Measurements from ENCODE around the gene SIRT4. TPM values are rescaled to one million over a fixed set of nuclear protein-coding genes. Genes with fewer than 3 reads are reported as not detected.

SIRT4 gene
- polyA plus RNA-seq, 6 donors from 2014 or later = 1.3 to 4.3 (median 1.4) TPM

DNA sequence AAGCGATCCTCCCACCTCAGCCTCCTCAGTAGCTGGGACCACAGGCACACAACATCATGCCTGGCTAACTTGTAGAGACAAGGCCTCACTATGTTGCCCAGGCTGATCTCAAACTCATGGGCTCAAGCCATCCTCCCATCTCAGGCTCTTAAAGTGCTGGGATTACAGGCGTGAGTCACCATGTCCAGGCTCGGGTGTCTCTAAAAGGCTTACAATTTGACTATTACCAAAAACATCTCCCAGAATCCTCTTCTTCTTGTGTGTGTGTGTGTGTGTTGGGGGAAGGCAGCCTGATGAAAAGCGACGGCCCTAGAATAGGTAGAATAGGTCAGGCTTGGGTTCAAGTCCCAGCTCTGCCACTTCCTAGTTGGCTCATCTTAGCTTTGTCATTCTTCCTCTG lies 50.0 kb downstream of the SIRT4 start:
- peak overlapping the region in 2 of 6 donors; percentile 68 to 90 for H3K27ac Mint-ChIP-seq
- no peak overlapping the region for H3K4me3 Mint-ChIP-seq
- no peaks in the 10 kb centered on the region for H3K9me3 Mint-ChIP-seq
- no peaks in the 10 kb centered on the region for H3K36me3 Mint-ChIP-seq
- peaks cover 0 to 3% (median 0%) of the 10 kb centered on the region in 3 donors for H3K4me1 Mint-ChIP-seq
- ATAC-seq (ENCODE audit: low read depth in 2 of 2) = no peak
- DNase-seq = no peak
- H3K27me3 Mint-ChIP-seq = peaks cover 21 to 52% (median 40%) of the 10 kb centered on the region in 3 donors

DNA sequence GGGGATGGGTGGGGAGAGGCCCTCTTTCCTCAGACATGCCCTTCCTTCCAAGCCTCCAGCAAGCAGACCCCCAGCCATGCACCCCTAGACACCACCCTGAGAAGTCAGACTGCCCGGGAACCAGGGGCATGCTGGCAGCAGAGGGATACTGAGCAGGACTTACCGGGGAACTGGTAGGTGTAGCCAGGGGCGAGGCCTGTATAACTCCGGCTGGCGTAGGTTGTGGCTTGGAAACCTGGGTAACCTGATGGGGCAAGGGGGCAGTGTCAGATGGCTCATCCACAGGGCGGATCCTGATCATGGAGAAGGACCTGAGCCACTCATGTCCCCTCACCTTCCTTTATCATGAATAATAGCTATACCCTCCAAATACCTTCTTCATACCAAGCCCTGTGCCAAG lies 51.0 kb downstream of the SIRT4 start:
- no peak for ATAC-seq (ENCODE audit: low read depth in 2 of 2)
- Mint-ChIP-seq H3K4me3 (no peak overlapping the region), H3K27ac (peak overlapping the region in 1 of 6 donors; percentile 49), H3K4me1 (peaks cover 0 to 3% (median 0%) of the 10 kb centered on the region in 3 donors), H3K9me3 (no peaks in the 10 kb centered on the region), H3K27me3 (peaks cover 31 to 53% (median 43%) of the 10 kb centered on the region in 3 donors), H3K36me3 (no peaks in the 10 kb centered on the region)
- DNase-seq = no peak

DNA sequence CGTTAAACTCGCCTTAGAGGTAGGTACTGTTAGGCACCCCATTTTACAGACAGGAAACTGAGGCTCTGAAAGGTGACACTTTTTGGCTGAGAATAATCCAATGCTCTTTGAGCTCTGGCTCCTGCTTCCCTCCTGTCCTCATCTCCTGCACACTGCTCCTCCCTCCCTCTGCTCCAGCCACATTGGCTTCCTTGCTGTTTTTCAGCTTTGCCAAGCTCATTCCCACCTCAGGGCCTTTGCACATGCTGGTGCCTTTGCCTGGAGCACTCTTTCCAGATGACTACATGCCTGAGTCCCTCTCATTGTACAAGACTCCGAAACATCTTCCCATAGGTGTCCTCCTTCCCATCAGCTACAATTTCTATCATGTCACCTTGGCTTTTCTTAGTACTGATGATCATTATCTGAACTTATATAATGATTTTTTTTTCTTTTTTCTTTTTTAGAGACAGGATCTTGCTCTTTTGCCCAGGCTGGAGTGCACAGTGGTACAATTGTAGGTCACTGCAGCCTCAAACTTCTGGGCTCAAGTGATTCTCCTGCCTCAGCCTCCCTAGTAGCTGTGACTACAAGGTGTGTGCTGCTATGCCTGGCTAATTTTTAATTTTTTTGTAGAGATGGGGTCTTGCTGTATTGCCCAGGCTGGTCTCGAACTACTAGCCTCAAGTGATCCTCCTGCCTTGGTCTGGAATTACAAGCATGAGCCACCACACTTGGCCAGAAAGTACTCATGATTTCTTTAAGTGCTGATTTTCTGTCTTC lies 51.6 kb downstream of the SIRT4 start:
- peaks cover 34 to 56% (median 46%) of the 10 kb centered on the region in 3 donors for H3K27me3 Mint-ChIP-seq
- peaks cover 0 to 3% (median 0%) of the 10 kb centered on the region in 3 donors for H3K4me1 Mint-ChIP-seq
- DNase-seq (no peak), ATAC-seq (ENCODE audit: low read depth in 2 of 2) (no peak)
- H3K36me3 Mint-ChIP-seq = no peaks in the 10 kb centered on the region
- H3K9me3 Mint-ChIP-seq = no peaks in the 10 kb centered on the region
- no peak overlapping the region for H3K4me3 Mint-ChIP-seq
- H3K27ac Mint-ChIP-seq = peak overlapping the region in 1 of 6 donors; percentile 49

DNA sequence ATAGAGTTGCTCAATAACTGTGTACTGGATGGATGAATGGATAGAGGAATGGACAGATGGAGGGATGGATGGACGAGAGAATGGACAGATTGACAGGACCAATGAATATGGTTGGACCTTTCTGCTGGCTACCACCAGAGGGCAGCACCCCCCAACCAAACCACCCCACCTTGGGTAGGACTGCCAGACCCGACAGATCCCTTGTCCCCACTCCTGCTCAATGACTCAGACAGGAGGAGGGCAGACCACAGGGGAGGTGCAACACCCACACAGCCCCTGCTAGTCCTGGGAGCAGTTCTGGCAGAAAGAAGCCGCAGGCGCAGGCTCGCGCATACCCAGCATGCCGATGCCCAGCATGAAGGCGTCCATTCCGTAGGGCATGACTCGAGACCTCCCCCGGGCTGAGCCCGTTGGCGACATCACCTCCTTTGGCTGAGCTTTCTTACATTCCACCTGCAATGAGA lies 54.5 kb downstream of the SIRT4 start:
- Mint-ChIP-seq H3K27me3 (peaks cover 46 to 68% (median 67%) of the 10 kb centered on the region in 3 donors), H3K4me3 (no peak overlapping the region), H3K36me3 (no peaks in the 10 kb centered on the region), H3K9me3 (no peaks in the 10 kb centered on the region), H3K27ac (no peak overlapping the region), H3K4me1 (peaks cover 2 to 5% (median 3%) of the 10 kb centered on the region in 3 donors)
- peak; percentile 57 for DNase-seq
- peak; percentile 83 to 85 for ATAC-seq (ENCODE audit: low read depth in 2 of 2)

DNA sequence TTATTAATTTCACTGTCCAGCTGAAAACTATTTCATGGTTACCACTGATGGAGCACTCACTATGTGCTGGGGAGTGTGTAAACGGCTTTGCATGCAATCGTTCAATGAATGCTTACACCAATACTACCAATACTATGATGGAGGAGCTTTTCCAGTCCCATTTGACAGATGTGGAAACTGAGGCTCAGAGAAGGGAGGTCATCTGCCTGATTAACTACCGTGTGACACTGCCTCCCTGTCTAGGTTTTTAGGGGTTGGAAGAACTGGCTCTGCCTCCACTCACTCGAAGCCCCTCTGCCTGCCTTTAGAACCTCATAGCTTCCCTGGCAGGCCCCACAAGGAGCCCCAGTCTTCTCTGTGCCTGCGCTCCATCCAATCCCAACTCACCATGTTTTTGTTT lies 55.0 kb downstream of the SIRT4 start:
- Mint-ChIP-seq H3K9me3 (no peaks in the 10 kb centered on the region), H3K4me3 (no peak overlapping the region), H3K4me1 (peaks cover 5 to 7% (median 6%) of the 10 kb centered on the region in 3 donors), H3K27me3 (peaks cover 48 to 73% (median 72%) of the 10 kb centered on the region in 3 donors), H3K27ac (peak overlapping the region in 1 of 6 donors; percentile 28), H3K36me3 (no peaks in the 10 kb centered on the region)
- no peak for DNase-seq
- ATAC-seq (ENCODE audit: low read depth in 2 of 2) = no peak

DNA sequence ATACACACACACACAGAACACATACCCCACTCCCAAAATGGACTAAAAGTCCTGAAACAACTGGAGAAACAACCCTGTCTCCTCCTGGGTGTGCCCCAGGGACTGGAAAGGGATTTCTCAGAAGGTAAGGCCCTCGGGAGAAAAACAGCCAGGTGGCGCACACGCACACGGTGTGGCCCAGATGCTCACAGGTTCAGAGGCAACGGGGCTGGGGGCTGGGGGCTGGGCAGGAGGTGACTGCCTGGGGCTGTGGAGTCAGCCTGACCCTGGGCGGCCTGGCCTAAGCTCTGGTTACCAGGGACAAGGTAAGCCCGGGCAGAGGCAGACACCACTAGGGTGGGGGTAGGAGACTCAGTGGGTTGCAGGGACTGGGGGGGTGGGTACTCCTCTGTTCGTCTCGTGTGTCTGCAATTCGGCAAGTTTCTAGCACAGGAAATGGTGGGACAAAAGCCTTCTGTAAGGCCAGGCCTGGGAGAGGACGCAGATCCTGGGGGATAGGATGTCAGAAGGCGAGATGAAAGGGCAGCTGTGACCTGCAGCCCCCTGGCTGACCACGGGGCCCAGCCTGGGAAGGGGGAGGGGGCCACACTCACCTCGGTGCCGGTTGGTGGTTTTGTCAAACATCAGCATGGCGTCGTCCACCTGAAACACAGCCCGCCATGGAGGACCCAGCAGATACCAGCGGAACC lies 56.4 kb downstream of the SIRT4 start:
- H3K4me1 Mint-ChIP-seq = peaks cover 7 to 10% (median 10%) of the 10 kb centered on the region in 3 donors
- ATAC-seq (ENCODE audit: low read depth in 2 of 2) (no peak), DNase-seq (no peak)
- H3K36me3 Mint-ChIP-seq = no peaks in the 10 kb centered on the region
- no peak overlapping the region for H3K27ac Mint-ChIP-seq
- H3K27me3 Mint-ChIP-seq = peaks cover 54 to 76% (median 75%) of the 10 kb centered on the region in 3 donors
- peaks cover 0 to 2% (median 0%) of the 10 kb centered on the region in 7 donors for H3K9me3 Mint-ChIP-seq
- no peak overlapping the region for H3K4me3 Mint-ChIP-seq

DNA sequence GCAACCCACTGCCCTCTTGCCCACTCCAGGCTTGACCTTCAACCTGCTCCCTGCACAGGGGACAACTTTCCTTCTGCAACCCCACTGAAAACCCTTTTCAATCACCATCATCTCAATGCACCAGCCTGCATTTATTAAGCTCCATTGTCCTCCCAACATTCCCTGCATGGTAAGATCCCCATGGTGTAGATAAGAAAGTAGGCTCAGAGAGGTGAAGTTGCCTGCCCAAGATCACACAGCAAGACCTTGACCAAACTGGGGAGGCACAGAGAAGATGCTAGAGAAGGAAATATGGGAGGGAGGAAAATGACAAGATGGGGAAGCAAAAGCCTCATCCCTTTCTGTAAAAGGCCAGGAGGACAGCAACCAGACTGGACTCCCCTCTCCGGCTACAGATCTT lies 57.0 kb downstream of the SIRT4 start:
- Mint-ChIP-seq H3K4me1 (peaks cover 7 to 10% (median 10%) of the 10 kb centered on the region in 3 donors), H3K4me3 (peak overlapping the region in 1 of 8 donors; percentile 1), H3K9me3 (peaks cover 0 to 2% (median 0%) of the 10 kb centered on the region in 7 donors), H3K36me3 (no peaks in the 10 kb centered on the region), H3K27me3 (peaks cover 56 to 77% (median 77%) of the 10 kb centered on the region in 3 donors), H3K27ac (no peak overlapping the region)
- DNase-seq (no peak), ATAC-seq (ENCODE audit: low read depth in 2 of 2) (no peak)

DNA sequence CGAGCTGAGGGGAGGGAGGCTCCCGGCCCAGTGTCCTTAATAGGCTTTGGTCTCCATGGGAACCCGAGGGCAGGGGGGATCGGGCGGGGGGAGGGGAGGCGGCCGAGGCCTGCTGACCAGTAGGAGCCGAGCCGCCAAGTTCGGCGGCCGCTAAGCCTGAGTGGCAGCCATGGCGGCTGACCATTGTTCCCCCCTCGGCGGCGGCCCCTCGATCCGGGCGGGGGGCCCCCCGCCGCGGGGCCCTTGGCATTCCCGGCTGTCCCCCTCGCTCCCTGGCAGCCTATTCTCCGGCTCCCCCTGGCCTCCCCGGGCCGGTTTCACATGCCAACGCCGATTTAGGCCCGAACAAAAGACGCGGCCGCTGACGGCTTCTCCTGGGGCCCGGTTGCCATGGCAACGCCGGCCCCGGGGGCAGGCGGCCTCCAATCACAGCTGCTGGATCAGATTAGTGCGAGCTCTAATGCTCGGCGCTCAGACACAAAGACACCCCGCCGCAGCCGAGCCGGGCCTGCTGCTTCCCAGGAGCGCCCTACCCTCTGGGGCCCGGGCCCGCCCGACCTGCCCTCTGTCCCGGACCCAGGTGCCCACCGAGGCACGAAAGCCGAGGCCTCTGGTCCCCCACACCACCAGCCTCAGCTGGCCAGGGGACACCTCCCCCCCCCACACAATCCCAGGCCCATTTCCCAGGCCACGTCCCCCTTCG lies 59.5 kb downstream of the SIRT4 start:
- Mint-ChIP-seq H3K27ac (no peak overlapping the region), H3K4me3 (peak overlapping the region in 5 of 8 donors; percentile 33 to 66 (median 45))

More for the DNA sequence above, 59.5 kb downstream of the SIRT4 start:
- Mint-ChIP-seq H3K36me3 (no peaks in the 10 kb centered on the region), H3K9me3 (peaks cover 0 to 2% (median 0%) of the 10 kb centered on the region in 7 donors), H3K27me3 (peaks cover 69 to 94% (median 91%) of the 10 kb centered on the region in 3 donors), H3K4me1 (peaks cover 4 to 10% (median 10%) of the 10 kb centered on the region in 3 donors)
- peak; percentile 15 for DNase-seq
- ATAC-seq (ENCODE audit: low read depth in 2 of 2) = peak; percentile 68 to 76

Other genes with a start within 250 kb of the SIRT4 start
- gene RAB35, start 185.6 kb upstream of the SIRT4 start, polyA plus RNA-seq (ENCODE audit: low read depth in 6 of 6) = 10 to 100 TPM in 5 of 6 donors, 1 to 10 TPM in 1; 6.2 to 16.6 (median 14.6) TPM
- gene GCN1, start 107.6 kb upstream of the SIRT4 start, polyA plus RNA-seq (ENCODE audit: low read depth in 6 of 6) = 10 to 100 TPM; 11.1 to 23.9 (median 18.7) TPM
- 1,000 to 10,000 TPM; 1,332 to 2,325 (median 1,674) TPM for gene RPLP0, start 101.2 kb upstream of the SIRT4 start, polyA plus RNA-seq (ENCODE audit: low read depth in 6 of 6)
- gene PXN, start 36.6 kb upstream of the SIRT4 start, polyA plus RNA-seq (ENCODE audit: low read depth in 6 of 6) = 1 to 10 TPM in 5 of 6 donors, under 1 TPM in 1; 0.95 to 6.0 (median 3.7) TPM
- gene RNU4-2, start 10.4 kb upstream of the SIRT4 start, polyA plus RNA-seq (ENCODE audit: low read depth in 6 of 6) = 100 to 1,000 TPM in 1 of 6 donors, 10 to 100 TPM in 1, not detected in 4; 82.0 to 107 TPM
- gene RNU4-1, start 9.1 kb upstream of the SIRT4 start, polyA plus RNA-seq (ENCODE audit: low read depth in 6 of 6) = not detected
- gene PLA2G1B, start 25.5 kb downstream of the SIRT4 start, polyA plus RNA-seq (ENCODE audit: low read depth in 6 of 6) = not detected
- not detected for gene MSI1, start 66.8 kb downstream of the SIRT4 start, polyA plus RNA-seq (ENCODE audit: low read depth in 6 of 6)
- 1,000 to 10,000 TPM in 1 of 6 donors, 100 to 1,000 TPM in 5; 716 to 1,228 (median 856) TPM for gene COX6A1, start 135.8 kb downstream of the SIRT4 start, polyA plus RNA-seq (ENCODE audit: low read depth in 6 of 6)
- 10 to 100 TPM; 49.1 to 66.6 (median 58.4) TPM for gene TRIAP1, start 144.1 kb downstream of the SIRT4 start, polyA plus RNA-seq (ENCODE audit: low read depth in 6 of 6)
- gene GATC, start 144.1 kb downstream of the SIRT4 start, polyA plus RNA-seq (ENCODE audit: low read depth in 6 of 6) = 10 to 100 TPM in 5 of 6 donors, 1 to 10 TPM in 1; 9.7 to 16.3 (median 14.5) TPM
- gene SRSF9, start 167.4 kb downstream of the SIRT4 start, polyA plus RNA-seq (ENCODE audit: low read depth in 6 of 6) = 100 to 1,000 TPM; 208 to 293 (median 218) TPM
- 100 to 1,000 TPM; 206 to 326 (median 268) TPM for gene DYNLL1, start 193.8 kb downstream of the SIRT4 start, polyA plus RNA-seq (ENCODE audit: low read depth in 6 of 6)
- gene COQ5, start 226.8 kb downstream of the SIRT4 start, polyA plus RNA-seq (ENCODE audit: low read depth in 6 of 6) = 10 to 100 TPM; 25.2 to 56.5 (median 35.1) TPM
- 100 to 1,000 TPM in 2 of 6 donors, 10 to 100 TPM in 4; 77.2 to 133 (median 94.7) TPM for gene RNF10, start 232.0 kb downstream of the SIRT4 start, polyA plus RNA-seq (ENCODE audit: low read depth in 6 of 6)

Data from naive B cell (primary cell).